Measurements from ENCODE around the gene MRO. TPM values are rescaled to one million over a fixed set of nuclear protein-coding genes. Genes with fewer than 3 reads are reported as not detected.

MRO gene
- total RNA-seq, 1 experiment from 2014 or later = not detected

DNA sequence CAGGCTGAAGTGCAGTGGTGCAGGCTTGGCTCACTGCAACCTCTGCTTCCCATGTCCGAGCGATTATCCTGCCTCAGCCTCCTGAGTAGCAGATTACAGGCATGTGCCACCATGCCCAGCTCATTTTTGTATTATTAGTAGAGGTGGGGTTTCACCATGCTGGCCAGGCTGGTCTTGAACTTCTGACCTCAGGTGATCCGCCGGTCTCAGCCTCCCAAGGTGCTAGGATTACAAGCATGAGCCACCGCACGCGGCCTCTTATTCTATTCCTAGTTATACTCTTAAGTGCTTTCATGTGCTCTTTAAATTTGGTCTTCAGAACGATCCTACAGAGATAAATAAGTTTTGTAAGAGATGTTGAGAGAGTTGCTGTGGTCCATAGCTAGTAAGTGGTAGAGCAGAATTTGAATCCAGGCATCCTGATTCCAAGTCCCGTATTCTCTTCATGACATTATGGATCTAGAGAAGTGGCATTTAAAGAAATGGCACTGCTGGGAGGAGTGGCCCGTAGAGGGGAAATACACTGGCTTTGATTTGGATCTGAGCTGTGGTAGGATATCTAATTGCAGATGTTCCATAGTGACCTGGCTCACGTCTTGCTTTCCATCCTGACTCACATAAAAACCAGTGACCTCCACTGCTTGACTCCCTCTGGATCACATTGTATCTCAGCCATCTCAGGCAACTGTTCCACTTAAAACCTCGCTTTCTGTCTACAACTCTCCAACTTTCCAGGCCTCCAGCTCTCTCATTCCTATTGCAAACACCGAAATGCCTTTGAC lies 36.4 kb upstream of the MRO start:
- no peak for ATAC-seq
- POLR2A ChIA-PET = no interaction called here
- Histone ChIP-seq H3K27ac (ENCODE audit: low read length) (no peak overlapping the region), H3K4me1 (ENCODE audit: control insufficient read depth, insufficient read depth, low read length) (no peaks in the 10 kb centered on the region), H3K4me3 (ENCODE audit: low read depth in 2 of 2, low read length in 2 of 2) (no peak overlapping the region), H3K9me3 (ENCODE audit: control insufficient read depth, insufficient read depth, low read depth, low read length) (no peaks in the 10 kb centered on the region), H3K27me3 (ENCODE audit: control insufficient read depth, insufficient read depth, low read length) (no peaks in the 10 kb centered on the region), H3K36me3 (ENCODE audit: control insufficient read depth, insufficient read depth, low read length) (no peaks in the 10 kb centered on the region)
- intact Hi-C loops (cut with micrococcal nuclease; ENCODE audit: unreplicated experiment) (no loop called here), in situ Hi-C loops (cut with HindIII; ENCODE audit: low pct_unique_long_range_greater_than_20kb, low sequenced_read_pairs) (no loop called here)
- CTCF ChIA-PET = no interaction called here
- TF ChIP-seq, protein P1, sequence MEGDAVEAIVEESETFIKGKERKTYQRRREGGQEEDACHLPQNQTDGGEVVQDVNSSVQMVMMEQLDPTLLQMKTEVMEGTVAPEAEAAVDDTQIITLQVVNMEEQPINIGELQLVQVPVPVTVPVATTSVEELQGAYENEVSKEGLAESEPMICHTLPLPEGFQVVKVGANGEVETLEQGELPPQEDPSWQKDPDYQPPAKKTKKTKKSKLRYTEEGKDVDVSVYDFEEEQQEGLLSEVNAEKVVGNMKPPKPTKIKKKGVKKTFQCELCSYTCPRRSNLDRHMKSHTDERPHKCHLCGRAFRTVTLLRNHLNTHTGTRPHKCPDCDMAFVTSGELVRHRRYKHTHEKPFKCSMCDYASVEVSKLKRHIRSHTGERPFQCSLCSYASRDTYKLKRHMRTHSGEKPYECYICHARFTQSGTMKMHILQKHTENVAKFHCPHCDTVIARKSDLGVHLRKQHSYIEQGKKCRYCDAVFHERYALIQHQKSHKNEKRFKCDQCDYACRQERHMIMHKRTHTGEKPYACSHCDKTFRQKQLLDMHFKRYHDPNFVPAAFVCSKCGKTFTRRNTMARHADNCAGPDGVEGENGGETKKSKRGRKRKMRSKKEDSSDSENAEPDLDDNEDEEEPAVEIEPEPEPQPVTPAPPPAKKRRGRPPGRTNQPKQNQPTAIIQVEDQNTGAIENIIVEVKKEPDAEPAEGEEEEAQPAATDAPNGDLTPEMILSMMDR (IDR thresholded peaks at IDR 0.05) = no peak
- TF ChIP-seq TCF7L2 (IDR thresholded peaks at IDR 0.05; ENCODE audit: low read depth, low read length) = no peak
- no peak for TF ChIP-seq SIN3A (IDR thresholded peaks at IDR 0.05; ENCODE audit: borderline replicate concordance, insufficient read depth, low read depth, low read length)
- TF ChIP-seq, protein P2, sequence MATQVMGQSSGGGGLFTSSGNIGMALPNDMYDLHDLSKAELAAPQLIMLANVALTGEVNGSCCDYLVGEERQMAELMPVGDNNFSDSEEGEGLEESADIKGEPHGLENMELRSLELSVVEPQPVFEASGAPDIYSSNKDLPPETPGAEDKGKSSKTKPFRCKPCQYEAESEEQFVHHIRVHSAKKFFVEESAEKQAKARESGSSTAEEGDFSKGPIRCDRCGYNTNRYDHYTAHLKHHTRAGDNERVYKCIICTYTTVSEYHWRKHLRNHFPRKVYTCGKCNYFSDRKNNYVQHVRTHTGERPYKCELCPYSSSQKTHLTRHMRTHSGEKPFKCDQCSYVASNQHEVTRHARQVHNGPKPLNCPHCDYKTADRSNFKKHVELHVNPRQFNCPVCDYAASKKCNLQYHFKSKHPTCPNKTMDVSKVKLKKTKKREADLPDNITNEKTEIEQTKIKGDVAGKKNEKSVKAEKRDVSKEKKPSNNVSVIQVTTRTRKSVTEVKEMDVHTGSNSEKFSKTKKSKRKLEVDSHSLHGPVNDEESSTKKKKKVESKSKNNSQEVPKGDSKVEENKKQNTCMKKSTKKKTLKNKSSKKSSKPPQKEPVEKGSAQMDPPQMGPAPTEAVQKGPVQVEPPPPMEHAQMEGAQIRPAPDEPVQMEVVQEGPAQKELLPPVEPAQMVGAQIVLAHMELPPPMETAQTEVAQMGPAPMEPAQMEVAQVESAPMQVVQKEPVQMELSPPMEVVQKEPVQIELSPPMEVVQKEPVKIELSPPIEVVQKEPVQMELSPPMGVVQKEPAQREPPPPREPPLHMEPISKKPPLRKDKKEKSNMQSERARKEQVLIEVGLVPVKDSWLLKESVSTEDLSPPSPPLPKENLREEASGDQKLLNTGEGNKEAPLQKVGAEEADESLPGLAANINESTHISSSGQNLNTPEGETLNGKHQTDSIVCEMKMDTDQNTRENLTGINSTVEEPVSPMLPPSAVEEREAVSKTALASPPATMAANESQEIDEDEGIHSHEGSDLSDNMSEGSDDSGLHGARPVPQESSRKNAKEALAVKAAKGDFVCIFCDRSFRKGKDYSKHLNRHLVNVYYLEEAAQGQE (IDR thresholded peaks at IDR 0.05; ENCODE audit: insufficient read depth in 1 of 2, low read depth in 2 of 2, low read length in 1 of 2) = no peak
- BruUV-seq (replicated peaks) = no TSS peak
- no peak for DNase-seq (ENCODE audit: low read depth, low spot score)

DNA sequence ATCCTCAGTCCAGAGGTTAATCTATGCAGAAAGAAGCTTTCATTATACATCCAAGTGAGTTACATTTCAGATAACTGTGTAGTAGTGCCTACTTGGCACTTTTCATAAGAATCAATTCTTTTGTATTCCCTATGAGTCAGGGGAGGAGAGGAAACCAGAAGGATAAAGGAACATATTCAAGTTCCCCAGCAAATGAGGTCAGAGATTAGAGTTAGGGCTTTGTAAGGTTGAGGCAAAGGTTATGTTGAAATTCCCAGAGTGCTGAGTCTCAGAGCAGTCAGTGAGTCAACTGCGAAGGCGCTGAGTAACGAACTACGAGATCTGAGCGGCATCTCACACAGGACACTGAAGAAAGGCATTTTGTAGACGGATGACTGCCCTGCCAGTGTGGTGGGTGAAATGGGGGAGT lies 34.1 kb upstream of the MRO start:
- no TSS peak for BruUV-seq (replicated peaks)
- no peak overlapping the region for H3K27ac ChIP-seq (ENCODE audit: low read length)
- H3K9me3 ChIP-seq (ENCODE audit: control insufficient read depth, insufficient read depth, low read depth, low read length) = no peaks in the 10 kb centered on the region
- in situ Hi-C loops (cut with HindIII; ENCODE audit: low pct_unique_long_range_greater_than_20kb, low sequenced_read_pairs) = no loop called here
- DNase-seq (ENCODE audit: low read depth, low spot score) = peak; percentile 75
- H3K36me3 ChIP-seq (ENCODE audit: control insufficient read depth, insufficient read depth, low read length) = no peaks in the 10 kb centered on the region
- no peaks in the 10 kb centered on the region for H3K4me1 ChIP-seq (ENCODE audit: control insufficient read depth, insufficient read depth, low read length)
- ChIA-PET POLR2A (no interaction called here), CTCF (no interaction called here)
- TF ChIP-seq TCF7L2 (IDR thresholded peaks at IDR 0.05; ENCODE audit: low read depth, low read length) = no peak
- no peak for TF ChIP-seq SIN3A (IDR thresholded peaks at IDR 0.05; ENCODE audit: borderline replicate concordance, insufficient read depth, low read depth, low read length)
- TF ChIP-seq, protein P2 (IDR thresholded peaks at IDR 0.05; ENCODE audit: insufficient read depth in 1 of 2, low read depth in 2 of 2, low read length in 1 of 2) = no peak
- TF ChIP-seq, protein P1 (IDR thresholded peaks at IDR 0.05) = no peak
- no peaks in the 10 kb centered on the region for H3K27me3 ChIP-seq (ENCODE audit: control insufficient read depth, insufficient read depth, low read length)
- intact Hi-C loops (cut with micrococcal nuclease; ENCODE audit: unreplicated experiment) = no loop called here
- H3K4me3 ChIP-seq (ENCODE audit: low read depth in 2 of 2, low read length in 2 of 2) = no peak overlapping the region
- ATAC-seq = peak; percentile 82
